HFFc6 (cell line): ENCODE data around the gene EMC6. TPM values are rescaled to one million over a fixed set of nuclear protein-coding genes. Genes with fewer than 3 reads are reported as not detected.

Experiments used
- DNase-seq: peaks from one replicate; pipeline ENCODE4 v3.0.0-alpha.2; 2018
- H3K27ac Mint-ChIP-seq: 2 replicates; pipeline ENCODE4 v1.8.0; 2020; ENCODE audit warnings: mild to moderate bottlenecking, mixed read lengths
- H3K27me3 Mint-ChIP-seq: 2 replicates; pipeline ENCODE4 v1.8.0; 2021; ENCODE audit warnings: mild to moderate bottlenecking, moderate library complexity, mixed read lengths; ENCODE audit not compliant: insufficient read depth
- H3K36me3 Mint-ChIP-seq: 2 replicates; pipeline ENCODE4 v1.8.0; 2021; ENCODE audit warnings: low read depth, mixed read lengths
- H3K4me1 Mint-ChIP-seq: 2 replicates; pipeline ENCODE4 v1.8.0; 2020; ENCODE audit warnings: low read depth, mixed read lengths
- H3K4me3 Mint-ChIP-seq: 2 replicates; pipeline ENCODE4 v1.8.0; 2020; ENCODE audit warnings: mild to moderate bottlenecking, moderate library complexity, mixed read lengths
- H3K9me3 Mint-ChIP-seq: 2 replicates; pipeline ENCODE4 v1.8.0; 2020; ENCODE audit warnings: mild to moderate bottlenecking, mixed read lengths
- CTCF ChIP-seq: fragments of 200-600 bp; sonication (generic); IDR thresholded peaks from 2 replicates; pipeline ENCODE4 v1.5.0; 2021; ENCODE audit warnings: antibody characterized with exemption, mild to moderate bottlenecking
- total RNA-seq, 6 experiments: library from RNA; stranded (reverse); fragmentation: NEBNext Ultra II Directional; extraction: Animal tissue kit (Norgen Biotek cat#: 25700); gene quantifications; 2 replicates in 1 of 6; 3 replicates in 5 of 6; pipeline ENCODE4 v1.2.3, GENCODE V29; 2021

The EMC6 gene
- total RNA-seq, 6 experiments from 2014 or later, result 57.6 to 66.8 (median 64.1) TPM

- Mint-ChIP-seq H3K36me3 (peaks cover 4% of the 10 kb centered on the region; the same call in 1 of the 2 replicates), H3K27me3 (no peaks in the 10 kb centered on the region; the same call in 1 of the 2 replicates), H3K4me3 (peak overlapping the region; percentile 22; the same call in 1 of the 2 replicates), H3K4me1 (peaks cover 26% of the 10 kb centered on the region), H3K9me3 (no peaks in the 10 kb centered on the region), H3K27ac (peak overlapping the region; percentile 77)
- peak; percentile 53 for DNase-seq
- TF ChIP-seq CTCF, result no peak; the same call in 1 of the 2 replicates
Measured at GRCh38 chr17:3639981-3640596, 28.5 kb upstream of the EMC6 start.

- no peak overlapping the region for H3K27ac Mint-ChIP-seq
- DNase-seq, result no peak
- no peaks in the 10 kb centered on the region; the same call in 1 of the 2 replicates for H3K27me3 Mint-ChIP-seq
- H3K9me3 Mint-ChIP-seq, result no peaks in the 10 kb centered on the region
- H3K4me3 Mint-ChIP-seq, result no peak overlapping the region
- peaks cover 26% of the 10 kb centered on the region for H3K4me1 Mint-ChIP-seq
- peaks cover 4% of the 10 kb centered on the region; the same call in 1 of the 2 replicates for H3K36me3 Mint-ChIP-seq
- no peak for TF ChIP-seq CTCF
Measured at GRCh38 chr17:3641014-3641413, 27.6 kb upstream of the EMC6 start.

DNA sequence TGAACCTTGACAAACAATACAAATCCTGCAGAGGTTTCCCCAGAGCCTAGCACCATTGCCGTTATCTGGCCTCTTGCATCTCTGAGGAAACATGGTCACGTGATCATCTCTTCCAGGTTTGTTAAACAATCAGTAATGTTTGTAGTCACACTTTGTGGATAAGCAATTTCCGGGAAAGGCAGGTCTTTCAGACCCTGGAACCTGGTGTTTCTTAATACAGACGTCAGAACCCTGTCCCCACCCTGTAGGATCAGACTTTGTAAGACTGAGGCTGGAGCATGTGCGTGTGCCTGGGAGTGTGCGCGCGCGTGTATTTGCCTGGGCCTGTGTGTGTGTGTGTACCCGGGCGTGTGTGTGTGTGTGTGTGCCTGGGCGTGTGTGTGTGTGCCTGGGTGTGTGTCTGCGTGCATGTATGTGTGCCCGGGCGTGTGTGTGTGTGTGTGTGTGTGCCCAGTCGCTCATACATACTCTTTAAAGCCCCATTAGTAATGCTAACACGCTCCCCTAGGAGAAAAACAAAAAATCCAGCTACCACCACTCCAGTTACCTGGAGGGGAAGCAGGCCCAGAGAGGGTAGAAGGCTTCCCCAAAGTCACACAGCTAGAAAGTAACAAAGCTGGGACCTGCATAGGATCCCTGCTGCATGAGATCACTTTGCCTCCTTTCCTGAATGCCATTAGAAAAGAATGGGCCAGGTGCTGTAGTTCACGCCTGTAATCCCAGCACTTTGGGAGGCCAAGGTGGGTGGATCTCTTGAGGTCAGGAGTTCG is 26.7 kb upstream of the EMC6 start:
- no peak for DNase-seq
- Mint-ChIP-seq H3K36me3 (peaks cover 4% of the 10 kb centered on the region; the same call in 1 of the 2 replicates), H3K27ac (no peak overlapping the region), H3K4me3 (no peak overlapping the region), H3K9me3 (no peaks in the 10 kb centered on the region), H3K4me1 (peaks cover 26% of the 10 kb centered on the region), H3K27me3 (no peaks in the 10 kb centered on the region; the same call in 1 of the 2 replicates)
- no peak for TF ChIP-seq CTCF

DNA sequence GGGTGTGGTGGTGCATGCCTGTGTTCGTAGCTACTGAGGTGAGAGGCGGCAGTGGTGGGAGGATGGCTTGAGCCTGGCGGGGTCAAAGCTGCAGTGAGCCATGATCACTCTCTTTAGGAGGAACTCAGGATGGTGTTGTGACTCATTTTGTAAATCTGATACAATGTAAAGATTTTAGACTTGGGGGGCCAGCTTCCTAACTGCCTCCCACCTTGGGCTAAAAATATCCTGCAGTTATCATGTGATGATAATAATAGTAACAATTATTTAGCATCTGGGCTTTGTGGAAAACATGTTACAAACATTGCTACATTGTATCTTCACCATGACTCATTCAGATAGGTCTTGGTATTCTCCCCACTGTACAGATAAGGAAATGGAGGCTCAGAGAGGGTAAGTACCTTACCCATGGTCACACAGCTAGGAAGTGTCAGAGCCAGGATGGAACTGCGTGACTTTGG is 24.7 kb upstream of the EMC6 start:
- Mint-ChIP-seq H3K27me3 (no peaks in the 10 kb centered on the region; the same call in 1 of the 2 replicates), H3K9me3 (no peaks in the 10 kb centered on the region), H3K4me3 (no peak overlapping the region), H3K4me1 (peaks cover 23% of the 10 kb centered on the region), H3K36me3 (peaks cover 4% of the 10 kb centered on the region; the same call in 1 of the 2 replicates), H3K27ac (no peak overlapping the region)
- DNase-seq, result no peak
- no peak for TF ChIP-seq CTCF

DNA sequence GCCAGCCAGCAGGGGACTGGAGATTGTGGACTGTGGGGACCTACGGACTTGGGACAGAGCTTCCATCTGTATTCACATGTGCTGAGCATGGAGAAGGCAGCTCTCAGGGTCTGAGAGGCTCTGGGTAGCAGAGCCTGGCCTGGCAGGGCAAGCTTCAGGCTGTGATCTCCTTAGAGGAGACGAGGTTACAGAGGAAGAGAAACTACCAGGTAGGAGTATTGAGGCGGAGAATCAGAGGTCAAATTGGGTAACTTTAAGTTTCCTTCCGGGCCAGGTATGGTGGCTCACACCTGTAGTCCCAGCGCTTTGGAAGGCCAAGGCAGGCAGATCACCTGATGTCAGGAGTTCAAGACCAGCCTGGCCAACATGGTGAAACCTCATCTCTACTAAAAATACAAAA is 23.3 kb upstream of the EMC6 start:
- Mint-ChIP-seq H3K9me3 (no peaks in the 10 kb centered on the region), H3K4me1 (peaks cover 16% of the 10 kb centered on the region), H3K27me3 (no peaks in the 10 kb centered on the region; the same call in 1 of the 2 replicates), H3K4me3 (no peak overlapping the region), H3K36me3 (peaks cover 4% of the 10 kb centered on the region; the same call in 1 of the 2 replicates), H3K27ac (no peak overlapping the region)
- no peak for TF ChIP-seq CTCF
- DNase-seq, result no peak
